GM12874 (cell line): ENCODE data around the gene EXOC4.

Source experiments
- TF ChIP-seq, protein P1 (sequence below): IDR thresholded peaks from 2 replicates; pipeline ENCODE4 v1.5.1; 2011; ENCODE audit warnings: low read depth, mild to moderate bottlenecking, control low read depth, low read length, moderate library complexity; ENCODE audit not compliant: insufficient read depth

EXOC4 gene

DNA sequence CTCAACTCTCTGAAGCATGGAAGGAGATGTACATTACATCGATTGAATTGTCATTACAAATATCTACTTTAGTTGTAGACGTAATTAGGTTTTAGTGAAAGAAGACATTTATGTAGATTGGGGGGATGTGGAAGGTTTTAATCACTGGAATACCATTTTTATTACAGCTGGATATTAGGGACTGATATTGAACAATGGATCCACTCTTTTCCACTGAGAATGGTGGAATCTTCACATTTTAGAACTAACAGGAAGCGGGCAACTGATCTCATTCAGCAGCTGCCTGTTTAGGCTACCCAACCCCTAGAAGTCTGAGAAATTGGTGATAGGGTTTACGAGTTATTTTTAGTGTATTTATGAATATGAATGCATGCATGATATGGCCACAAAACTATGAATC is 538.0 kb downstream of the EXOC4 start:
- TF ChIP-seq, protein P1, sequence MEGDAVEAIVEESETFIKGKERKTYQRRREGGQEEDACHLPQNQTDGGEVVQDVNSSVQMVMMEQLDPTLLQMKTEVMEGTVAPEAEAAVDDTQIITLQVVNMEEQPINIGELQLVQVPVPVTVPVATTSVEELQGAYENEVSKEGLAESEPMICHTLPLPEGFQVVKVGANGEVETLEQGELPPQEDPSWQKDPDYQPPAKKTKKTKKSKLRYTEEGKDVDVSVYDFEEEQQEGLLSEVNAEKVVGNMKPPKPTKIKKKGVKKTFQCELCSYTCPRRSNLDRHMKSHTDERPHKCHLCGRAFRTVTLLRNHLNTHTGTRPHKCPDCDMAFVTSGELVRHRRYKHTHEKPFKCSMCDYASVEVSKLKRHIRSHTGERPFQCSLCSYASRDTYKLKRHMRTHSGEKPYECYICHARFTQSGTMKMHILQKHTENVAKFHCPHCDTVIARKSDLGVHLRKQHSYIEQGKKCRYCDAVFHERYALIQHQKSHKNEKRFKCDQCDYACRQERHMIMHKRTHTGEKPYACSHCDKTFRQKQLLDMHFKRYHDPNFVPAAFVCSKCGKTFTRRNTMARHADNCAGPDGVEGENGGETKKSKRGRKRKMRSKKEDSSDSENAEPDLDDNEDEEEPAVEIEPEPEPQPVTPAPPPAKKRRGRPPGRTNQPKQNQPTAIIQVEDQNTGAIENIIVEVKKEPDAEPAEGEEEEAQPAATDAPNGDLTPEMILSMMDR = no peak

GRCh38 chr7:133794479-133794878 is 541.6 kb downstream of the EXOC4 start:
- TF ChIP-seq, protein P1 = no peak

DNA sequence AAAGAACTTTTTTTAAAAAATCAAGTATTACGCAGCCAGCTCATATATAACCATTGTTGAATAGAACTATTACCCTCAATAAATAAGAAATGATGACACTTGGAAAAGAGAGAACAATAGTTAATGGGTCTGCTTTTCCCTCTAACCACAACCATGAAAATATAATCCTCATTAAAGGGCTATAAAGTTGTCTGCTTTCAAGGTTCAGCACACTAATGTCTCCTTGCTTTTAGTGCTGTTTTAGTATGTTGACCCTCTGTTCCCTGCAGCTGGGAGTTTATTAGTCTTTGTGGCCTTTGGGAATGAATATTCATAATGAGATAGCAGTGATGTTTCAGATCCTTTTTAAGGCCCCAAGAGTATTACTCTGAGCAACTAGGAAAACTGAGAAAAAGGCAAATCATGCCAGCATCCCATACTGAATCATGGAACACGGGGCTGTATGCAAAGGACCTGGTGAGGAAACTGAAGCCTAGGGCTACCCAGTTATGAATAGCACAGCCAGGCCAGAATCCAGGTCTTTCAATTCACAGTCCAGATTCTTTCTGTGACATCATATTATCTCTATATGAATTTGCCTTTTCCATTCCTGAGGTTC is 542.3 kb downstream of the EXOC4 start:
- TF ChIP-seq, protein P1 = no peak

DNA sequence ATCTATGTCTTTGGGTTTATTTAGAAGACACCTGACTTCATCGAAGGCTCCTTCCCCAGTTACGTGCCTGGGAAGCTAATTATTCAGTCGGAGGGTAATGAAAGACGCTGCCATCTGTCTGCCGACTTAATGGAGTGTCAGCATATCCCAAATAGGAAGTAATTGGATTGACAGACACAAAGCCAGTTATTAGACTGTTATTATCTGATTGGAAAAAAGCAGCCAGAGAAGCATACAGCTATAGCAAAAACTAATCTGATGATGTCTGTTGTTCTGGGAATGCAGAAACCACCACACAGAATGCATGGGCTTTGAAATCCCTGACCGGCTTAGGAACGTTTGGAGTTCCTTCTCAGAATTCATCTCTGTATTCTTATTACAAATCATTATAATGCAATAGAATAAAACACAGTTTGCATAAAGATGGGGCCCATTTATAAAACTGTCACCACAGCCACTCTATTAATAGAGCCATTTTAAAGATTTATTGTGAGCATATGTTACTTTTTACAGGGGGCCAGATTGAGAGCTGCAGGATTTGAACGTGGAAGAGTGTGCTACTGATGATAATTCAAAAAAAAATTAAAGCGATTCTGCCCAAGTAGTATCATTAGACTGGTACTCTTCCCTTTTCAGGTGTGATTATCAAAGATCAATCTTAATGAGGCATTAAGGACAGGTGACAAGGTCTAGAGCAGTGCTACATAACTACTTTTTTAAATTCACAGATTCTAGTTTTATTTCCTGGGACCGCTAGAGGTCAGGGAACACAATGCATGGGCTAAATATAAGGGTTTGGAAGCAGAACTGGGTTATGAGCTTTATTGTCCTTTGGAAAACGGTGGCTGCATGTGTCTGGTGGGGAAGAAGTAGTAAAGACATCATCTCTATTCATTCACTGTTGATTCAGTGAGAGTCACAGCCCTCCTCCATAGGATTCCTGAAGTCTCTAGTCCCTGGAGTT is 544.2 kb downstream of the EXOC4 start:
- TF ChIP-seq, protein P1 = no peak

- TF ChIP-seq, protein P1 = no peak
Observed at GRCh38 chr7:133797818-133798520, 545.1 kb downstream of the EXOC4 start.

DNA sequence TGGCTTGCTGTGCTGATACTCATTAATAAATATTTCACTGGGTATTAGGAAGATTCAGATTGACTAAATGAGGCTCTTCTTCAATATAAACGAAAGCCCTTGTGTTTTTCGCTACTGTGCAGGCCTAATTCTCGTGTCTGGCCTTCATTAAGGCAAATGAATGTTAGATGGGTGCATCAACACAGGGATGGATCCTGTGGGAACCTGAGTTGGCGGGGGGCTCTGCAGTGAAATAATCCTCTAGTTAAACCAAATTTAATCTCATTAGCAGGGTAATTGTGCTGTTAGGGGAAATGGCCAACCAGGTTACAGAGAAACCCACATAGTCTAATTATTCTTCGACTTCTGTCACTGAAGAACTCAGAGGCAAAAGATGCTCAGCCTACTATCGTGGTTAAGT is 548.5 kb downstream of the EXOC4 start:
- TF ChIP-seq, protein P1 = no peak

- TF ChIP-seq, protein P1 = no peak
Observed at GRCh38 chr7:133804127-133804526, 551.2 kb downstream of the EXOC4 start.
